GM18498 (cell line): Measurements from ENCODE around the gene TUBA4B.

Experiments
- ATAC-seq: cut with Tn5 transposase; IDR thresholded peaks from one replicate; pipeline ENCODE4 v1.9.1; 2021; ENCODE audit warnings: mild to moderate bottlenecking, moderate library complexity; ENCODE audit not compliant: unreplicated experiment

The TUBA4B gene

DNA sequence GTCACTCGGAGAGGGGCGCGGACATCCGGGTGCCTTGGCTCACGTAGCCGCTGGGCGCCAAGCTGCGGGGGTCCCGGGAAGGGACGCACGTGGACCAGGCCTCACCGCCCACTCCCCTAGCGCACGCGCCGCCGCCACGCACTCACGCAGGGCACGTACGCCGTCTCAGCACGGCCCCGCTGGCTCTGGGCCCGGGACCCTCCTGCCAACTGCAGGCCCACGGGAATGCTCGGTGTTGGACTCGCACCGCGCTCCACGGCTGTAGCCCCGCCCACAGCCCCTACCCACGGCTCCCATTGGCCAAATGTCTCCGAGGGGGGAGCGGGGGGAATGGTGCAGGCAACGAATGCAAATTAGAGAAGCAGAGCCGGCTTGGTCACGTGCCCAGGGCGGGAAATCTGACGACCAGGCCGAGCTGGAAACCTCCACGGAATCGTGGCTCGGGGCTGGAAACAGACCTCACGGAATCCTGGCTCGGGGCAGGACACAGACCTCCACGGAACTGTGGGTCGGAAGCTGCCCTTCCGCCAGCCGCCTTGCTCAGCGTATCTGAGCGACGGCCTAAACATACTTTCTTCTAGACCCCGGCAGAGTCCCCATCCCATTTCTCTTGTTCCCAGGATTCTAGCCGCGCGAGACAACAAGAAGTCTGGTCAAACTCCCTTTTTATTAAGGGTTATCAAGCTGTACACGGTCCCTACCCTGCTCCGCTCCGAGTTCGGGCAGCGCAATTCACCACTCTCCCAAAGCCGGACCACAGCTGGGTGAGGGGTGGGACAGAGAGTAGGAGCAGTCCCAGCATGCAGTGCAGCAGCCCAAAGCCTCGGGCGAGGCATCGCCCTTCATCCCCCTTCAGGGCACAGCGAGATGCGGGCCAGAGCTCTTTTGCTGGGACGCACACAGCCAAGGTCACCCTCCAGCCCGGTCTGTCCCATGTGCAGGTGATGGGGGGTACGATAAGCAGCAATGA is 34.0 kb upstream of the TUBA4B start, which contains the start of gene ABCB6:
ABCB6 (minus strand) TSS at position 227 of the 970 bp plus-strand sequence. CDS start 285 bp downstream, outside the sequence.
- peak; percentile 84 for ATAC-seq

DNA sequence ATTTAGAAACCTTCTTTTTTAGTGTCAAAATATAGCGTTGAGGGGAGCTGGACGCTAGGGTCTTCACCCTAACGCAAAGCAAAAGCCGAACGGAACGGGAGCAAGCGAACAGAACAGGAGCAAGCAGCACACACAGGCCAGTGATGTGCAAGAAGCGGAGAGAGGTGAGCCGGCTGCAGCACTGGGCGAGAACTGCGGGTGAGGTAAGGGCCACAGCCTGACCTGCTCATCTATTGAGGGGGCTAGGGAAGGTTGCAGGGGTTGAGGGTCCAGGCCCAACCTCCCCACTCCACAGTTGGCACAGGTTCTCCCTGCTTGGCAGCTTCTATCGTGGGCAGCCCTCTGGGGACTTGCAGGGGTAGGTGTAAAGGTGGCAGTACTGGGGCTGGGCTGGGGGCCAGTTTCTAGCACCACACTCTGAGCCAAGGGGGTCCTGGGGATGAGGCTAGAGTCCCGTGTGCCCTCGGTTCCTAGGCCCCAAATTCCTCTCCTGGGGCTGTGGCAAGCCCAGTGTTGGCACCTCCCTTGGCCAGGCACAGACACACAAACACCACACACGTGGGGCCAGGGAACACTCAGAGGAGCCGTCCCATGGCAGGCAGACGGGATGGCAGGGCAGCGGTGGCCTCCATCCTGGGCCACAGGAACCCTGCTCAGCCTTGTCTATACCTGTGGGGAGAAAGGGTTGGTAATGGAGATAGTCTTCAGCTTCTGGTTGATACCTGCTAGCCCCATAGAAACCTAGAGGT is 33.1 kb upstream of the TUBA4B start:
- no peak for ATAC-seq

DNA sequence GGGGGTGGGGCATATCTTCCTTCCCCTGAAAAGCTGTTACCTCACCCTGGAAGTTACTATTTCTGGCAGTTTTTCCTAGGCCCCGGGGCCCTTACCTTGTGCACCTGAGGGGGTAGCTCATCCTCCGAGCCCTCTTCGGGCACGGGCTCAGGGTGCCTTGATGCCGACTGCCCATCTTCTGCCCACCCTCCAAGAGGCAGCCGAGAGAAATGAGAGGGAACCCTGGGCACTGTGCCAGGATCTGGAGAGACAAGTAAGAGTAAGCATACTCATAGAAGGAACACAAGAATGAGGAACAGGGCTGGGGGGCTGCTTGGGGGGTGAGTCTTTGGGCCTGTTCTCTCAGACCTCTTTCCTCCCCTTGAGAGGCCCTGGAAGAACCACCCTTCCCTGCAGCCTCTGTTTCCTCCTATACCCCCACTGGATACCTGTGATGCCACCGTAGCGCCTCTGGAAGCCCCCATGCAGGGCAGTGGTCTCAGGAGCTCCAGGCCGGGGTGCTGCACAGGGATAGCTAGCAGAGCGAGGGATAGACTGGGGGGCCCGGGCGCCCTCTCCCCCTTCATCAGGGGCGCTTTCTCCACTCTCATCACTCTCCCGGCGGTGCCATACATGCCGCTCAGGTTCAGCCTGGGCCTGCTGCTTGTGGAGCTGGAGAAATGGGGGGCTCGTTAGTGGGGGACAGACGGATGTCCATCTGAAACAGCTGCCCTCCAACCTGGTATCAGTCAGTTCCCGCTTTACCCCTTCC is 32.2 kb upstream of the TUBA4B start:
- ATAC-seq: no peak

DNA sequence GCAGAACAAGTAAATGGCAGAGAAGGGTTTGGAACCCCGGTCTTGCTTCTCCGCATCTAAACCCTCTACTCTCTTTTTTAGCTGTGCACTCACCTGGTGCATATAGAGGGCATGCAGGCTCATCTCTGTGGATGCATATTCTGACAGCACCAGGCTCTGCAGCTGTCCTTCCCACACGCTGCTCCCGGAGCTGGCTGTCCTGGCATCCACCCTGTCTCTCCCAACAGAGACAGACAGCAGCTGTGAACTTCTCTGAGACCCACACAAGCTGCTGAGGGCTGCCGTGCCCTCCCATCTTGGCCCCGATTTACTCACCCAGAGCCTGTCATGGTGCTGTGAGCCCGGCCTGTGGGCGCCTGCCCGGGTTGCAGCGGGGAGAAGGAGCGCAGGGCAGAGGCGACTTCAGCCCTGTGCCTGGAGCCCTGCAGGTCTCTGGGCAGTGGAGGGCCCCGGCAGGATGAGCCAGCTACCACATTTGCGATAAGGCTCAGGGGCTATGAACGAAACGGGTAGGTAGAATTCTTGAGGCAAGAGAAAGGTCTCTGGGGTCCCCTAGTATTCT is 31.0 kb upstream of the TUBA4B start:
- no peak for ATAC-seq

DNA sequence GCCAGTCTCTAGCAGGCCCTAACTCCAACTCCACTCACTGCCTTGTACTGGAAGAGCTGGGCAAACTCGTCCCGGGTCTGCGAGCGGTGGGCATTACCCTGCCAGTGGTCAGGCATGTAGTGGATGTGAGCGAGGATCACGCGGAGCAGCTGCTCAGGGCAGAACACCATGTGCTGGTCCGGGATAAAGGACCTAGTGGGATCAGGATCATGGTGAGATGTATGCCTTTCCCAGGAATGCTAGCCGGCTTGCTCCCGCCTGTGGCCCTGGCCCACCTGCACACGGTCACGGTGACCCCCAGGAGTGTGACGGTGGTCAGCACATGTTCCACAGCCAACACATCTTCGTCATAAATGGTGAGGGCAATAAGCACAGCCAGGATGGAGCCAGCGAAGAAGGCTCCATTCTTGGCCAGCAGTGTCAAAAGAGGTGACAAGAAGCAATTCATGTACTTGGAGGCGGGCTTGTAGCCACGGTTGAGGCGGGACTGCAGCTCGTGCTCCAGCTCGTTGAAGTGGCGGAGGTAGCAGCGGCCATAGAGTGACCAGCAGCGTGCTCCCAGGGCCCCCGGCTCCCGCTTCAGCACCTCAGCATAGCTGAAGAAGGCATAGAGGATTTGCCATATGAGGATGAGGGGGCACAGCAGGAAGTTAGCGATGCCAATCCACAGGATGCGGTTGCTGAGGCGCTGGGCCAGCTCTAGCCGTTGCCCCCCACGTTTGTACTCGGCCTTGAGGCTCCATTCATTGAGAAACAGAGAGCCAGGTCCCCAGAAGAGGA is 29.0 kb upstream of the TUBA4B start:
- ATAC-seq: no peak

DNA sequence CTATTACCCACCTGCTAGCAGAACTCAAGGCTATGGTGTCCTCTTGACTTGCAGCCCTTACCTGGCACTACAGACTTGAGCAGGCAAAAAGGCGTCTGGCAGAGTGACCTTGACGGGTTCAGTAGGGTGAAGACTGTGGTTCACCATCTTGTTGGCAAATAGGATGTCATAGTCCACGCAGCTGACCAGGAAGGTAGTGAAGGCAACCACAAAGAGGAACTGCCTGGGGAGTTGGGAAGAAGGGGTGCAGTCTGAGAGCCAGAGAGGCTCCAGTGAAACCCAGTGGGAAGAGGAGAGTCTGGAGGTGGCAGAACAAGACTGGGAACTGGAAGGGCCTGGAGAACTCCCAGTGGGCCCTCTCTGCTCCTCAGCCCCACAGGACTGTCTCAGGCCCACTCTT is 27.7 kb upstream of the TUBA4B start:
- ATAC-seq: no peak

DNA sequence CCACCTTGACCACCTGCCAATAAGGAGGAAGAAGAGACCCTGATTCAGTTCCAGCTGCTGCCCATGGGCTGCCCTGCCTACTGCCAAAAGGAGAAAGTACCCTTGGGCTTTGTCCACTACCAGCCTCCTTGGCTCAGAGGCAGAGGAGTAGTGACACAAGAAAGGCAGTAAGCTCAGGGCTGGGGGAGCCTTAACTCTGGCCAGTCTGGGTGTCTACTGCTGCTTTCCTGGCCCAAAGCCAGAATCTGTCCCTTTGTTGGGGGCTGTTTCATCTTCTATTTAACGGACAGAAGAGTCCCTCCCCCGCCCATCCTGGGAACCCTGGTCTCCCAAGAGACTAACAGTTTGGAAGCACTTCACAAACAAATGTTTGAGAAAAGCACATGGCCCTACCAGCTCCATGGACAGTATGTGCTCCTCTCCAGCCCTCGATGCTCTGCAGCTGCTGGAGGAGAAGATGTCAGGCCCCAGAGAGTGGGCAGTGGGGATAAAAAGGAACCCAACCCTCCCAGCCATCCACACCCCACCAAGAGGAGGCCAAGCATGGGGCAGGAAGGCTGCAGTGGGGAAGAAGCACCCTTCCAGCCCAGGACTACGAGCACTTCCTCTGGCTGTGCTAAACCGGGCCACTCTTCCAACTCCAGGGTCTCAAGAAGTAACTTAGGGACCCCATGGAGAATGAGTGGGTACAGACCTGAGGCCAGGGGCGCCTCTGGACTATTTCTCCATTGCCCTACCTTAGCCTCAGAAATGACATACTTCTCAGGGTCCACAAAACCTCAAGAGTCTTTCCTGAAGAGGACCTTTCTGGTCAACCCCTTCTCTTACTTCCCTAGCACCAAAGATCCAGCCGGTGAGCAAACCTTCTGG is 24.8 kb upstream of the TUBA4B start:
- no peak for ATAC-seq

DNA sequence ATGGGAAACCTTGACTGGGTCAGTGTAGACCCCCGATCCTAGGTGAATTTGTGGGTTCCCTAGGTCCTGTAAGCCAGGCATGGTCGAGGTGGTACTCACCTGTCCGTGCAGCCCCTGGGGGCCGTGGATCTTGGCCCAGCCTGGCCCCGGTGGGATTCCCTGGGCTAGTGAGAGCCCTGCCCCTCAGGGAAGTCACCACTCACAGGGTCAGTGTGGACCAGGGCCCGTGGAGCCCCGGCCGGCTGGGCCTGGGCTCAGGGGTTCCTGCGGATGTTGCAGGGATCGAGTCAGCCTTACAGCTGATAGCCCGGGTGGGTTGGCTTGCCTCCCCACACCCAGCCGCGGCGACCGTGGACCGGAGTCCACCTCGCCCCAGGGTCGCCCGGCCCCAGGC is 24.1 kb upstream of the TUBA4B start:
- no peak for ATAC-seq

DNA sequence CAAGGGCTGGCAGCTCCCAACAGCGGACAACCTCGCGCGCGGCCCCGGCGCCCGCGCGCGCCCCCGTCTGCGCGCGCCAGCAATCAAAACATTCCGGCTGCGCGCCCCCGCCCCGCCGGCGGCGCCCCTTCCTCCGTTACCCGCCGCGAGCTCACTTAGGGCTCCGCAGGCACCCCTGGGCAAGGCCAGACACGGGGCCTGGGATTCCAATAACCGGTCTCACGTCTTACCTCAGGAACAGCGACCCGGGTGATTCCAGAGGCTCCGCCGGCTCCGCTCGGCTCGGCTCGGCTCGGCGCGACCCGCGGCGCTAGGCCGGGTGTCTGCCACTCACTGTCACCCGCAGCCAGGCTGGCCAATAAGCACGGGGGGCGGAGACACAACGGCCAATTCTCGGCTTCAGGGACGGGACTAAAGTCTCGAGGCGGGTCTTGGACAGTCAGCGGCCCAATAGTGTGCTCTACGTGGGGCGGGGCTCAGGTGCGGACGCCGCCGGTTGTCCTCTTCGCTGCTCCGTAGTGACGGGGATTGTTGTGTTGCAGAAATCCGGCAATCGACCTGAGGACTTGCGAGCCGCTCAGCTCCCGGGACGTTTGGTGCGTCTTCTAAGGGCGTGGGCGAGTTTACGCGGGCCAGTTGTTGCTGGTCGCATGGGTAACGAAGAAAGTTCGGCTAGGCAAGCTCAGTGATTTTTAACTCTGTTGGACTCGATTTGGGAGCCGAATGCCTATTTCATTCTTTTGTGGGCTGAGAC is 23.6 kb upstream of the TUBA4B start, which contains the start of the genes ANKZF1 and ATG9A:
ANKZF1 (plus strand) TSS at position 502 of the 754 bp plus-strand sequence. CDS start 452 bp downstream, outside the sequence.
ATG9A (minus strand) TSS at position 332 of the 754 bp plus-strand sequence. CDS start 1,612 bp downstream, outside the sequence.
- peak; percentile 96 for ATAC-seq

DNA sequence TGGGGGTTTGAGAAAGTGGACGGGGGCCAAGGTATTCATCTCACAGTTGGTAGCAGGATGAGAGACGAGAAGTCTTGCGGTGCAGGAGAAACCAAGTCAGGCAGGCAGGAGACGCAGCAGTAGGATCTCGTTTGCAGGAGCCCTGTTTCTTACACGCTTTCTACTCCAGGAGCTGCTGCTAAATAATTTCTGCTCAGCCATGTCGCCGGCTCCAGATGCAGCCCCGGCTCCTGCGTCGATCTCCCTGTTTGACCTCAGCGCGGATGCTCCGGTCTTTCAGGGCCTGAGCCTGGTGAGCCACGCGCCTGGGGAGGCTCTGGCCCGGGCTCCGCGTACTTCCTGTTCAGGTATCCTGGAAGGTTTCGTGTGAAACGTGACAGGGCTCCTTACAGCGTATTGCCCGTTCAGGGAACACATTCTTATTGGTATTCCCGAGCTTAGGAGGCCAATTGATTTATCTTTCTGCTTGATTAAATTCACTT is 22.9 kb upstream of the TUBA4B start:
- ATAC-seq: no peak

DNA sequence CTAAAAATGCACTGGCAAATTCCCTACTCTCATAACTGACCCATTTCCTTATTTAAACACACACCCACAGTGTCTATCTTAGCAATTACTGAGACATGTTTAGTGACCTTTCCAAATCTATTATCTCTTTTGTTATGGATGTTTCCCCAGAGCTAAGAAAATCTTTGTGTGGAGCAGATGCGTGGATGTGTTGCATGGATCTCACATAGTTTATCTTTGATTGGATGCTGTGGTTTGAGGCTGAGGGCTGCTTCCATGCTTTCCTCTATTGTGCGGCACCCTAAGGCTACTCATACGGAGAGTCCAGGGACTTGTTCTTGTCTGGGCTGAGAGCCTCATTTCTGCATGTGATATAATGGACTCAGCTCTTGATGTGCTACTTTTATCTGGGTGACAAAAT is 18.7 kb upstream of the TUBA4B start:
- no peak for ATAC-seq

DNA sequence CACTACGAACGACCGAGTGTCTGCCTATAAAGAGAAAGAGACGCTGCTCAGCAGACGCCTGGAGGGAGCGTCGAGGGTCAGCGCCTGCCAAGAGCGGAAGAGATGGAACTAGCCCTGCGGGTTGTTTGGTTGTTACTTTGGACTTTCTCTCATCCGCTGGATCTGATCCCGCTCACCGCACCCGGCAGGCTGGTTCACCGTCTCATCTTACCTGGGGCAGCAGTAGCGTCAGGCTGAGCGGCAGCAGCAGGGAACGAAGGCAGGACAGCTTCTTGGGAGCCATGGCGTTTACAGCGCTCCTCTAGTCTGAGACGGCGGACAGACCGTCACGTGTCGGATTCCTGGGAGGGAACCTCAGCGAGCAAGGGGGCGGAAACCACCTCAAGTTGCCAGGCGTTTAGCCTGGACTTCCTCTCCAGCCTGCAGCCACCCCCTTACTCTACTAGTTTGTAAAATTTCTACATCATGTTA is 9.7 kb upstream of the TUBA4B start:
- no peak for ATAC-seq

DNA sequence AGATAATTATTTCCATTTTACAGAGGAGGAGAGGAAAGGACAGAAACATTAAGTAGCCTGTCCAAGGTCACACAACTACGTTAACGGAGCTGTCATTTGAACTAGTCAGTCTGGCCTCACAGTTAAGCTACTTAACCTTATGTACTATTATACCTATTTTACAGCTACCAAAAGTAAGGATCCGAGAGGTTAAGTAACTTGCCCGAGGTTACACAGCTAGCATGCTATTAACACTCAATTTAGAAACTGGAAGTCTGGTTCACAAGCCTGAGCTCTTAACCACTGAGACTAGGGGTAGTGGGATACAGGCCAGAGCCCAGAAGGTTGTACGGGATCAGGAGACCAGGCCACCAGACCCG is 8.3 kb upstream of the TUBA4B start:
- no peak for ATAC-seq

DNA sequence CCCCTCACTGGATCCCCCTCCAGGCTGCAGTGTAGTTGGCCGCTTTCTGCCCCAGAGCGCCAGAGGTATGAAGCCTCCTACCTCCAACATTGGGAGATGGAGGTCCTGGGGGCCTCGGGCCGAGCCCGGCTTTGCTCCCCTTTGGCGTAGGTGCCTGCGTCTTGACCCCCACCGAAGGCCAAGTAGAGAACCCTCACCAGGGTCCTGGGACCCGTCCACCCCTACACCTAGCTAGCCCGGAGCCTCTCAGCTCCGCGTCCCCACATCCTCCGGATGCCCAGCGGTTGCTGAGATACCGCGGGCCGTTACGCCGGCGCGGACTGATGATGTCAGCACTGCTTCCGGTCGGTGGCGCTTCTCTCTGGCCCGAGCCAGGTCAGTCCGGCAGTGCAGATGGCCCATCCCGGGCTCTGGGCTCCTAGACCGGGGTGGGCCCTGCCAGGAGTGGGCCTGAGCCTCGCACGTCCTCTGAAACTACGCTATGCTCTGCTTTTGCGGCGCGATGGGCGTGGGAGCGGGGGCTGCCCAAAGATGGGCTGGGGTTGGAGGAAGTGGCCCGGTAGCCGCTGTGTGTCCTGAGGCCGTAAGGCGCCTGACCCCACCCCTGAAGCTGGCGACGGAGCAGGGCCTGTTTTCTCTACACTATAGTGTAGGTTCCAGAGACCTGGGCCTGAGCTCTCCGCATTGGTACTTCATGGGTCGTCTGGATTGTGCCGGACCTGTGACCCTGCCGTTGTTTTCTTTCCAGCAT is 7.7 kb upstream of the TUBA4B start, which contains the start of the genes GLB1L and STK16:
GLB1L (minus strand) TSS at position 297 of the 751 bp plus-strand sequence. CDS start 1,871 bp downstream, outside the sequence.
STK16 (plus strand) TSS at position 332 of the 751 bp plus-strand sequence. CDS start 521 bp downstream, outside the sequence.
- ATAC-seq: peak; percentile 72

DNA sequence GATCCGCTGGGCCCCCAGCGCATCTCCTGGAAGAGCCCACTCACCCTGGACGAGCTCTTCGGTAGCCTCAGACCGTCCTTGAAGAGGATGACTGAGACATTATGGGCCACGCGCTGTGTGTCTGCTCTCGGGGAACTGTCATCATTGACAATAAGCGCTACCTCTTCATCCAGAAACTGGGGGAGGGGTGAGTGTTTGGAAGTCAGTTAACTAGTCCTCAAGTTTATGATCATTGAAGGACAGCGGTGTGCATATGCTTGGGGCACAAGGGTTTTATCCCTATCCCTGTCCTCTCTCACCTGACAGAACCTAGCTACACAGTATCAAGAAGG is 7.2 kb upstream of the TUBA4B start:
- ATAC-seq: no peak

DNA sequence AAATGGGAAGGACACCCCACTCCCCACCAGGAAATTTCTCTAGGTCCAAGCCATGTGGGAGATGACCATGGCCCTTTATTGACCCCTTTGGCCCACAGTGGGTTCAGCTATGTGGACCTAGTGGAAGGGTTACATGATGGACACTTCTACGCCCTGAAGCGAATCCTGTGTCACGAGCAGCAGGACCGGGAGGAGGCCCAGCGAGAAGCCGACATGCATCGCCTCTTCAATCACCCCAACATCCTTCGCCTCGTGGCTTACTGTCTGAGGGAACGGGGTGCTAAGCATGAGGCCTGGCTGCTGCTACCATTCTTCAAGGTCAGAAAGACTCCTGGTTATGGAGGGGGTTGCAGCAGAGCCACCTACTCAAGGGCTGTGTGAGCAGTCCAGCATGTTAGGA is 6.5 kb upstream of the TUBA4B start:
- ATAC-seq: no peak
